Activated T-cell treated with anti-CD3 and anti-CD28 coated beads, Interleukin-2, amount 50 U/mL, for 4 hours (primary cell): Measurements from ENCODE around the gene ASMTL. TPM values are rescaled to one million over a fixed set of nuclear protein-coding genes. Genes with fewer than 3 reads are reported as not detected.
"Not testable (repeated sequence)": the region's sequence is repeated elsewhere in the genome, so short reads cannot be mapped to it uniquely, and the experiment has no call there.

Source experiments
- ATAC-seq, 2 donors: fragments of 200-7000 bp; cut with Tn5 transposase; one replicate each; pipeline ENCODE4 v1.10.0; 2021
- DNase-seq: peaks from one replicate; pipeline ENCODE4 v3.0.0-alpha.2; 2020
- H3K27me3 Mint-ChIP-seq: one replicate; pipeline ENCODE4 v1.8.0; 2021; ENCODE audit warnings: low read depth, mixed read lengths
- H3K36me3 Mint-ChIP-seq: one replicate; pipeline ENCODE4 v1.8.0; 2022; ENCODE audit warnings: mixed read lengths; ENCODE audit not compliant: insufficient read depth
- H3K4me1 Mint-ChIP-seq: one replicate; pipeline ENCODE4 v1.8.0; 2021; ENCODE audit warnings: low read depth, mixed read lengths
- H3K4me3 Mint-ChIP-seq: one replicate; pipeline ENCODE4 v1.8.0; 2021; ENCODE audit warnings: mild to moderate bottlenecking, moderate library complexity, mixed read lengths
- H3K9me3 Mint-ChIP-seq: one replicate; pipeline ENCODE4 v1.8.0; 2021; ENCODE audit warnings: mixed read lengths
- total RNA-seq, 3 donors: library from RNA; stranded (reverse); gene quantifications; one replicate each; pipeline ENCODE4 v1.2.1, GENCODE V29; 2021

The ASMTL gene
- total RNA-seq, 3 donors from 2014 or later, result 33.0 to 53.2 (median 36.9) TPM

DNA sequence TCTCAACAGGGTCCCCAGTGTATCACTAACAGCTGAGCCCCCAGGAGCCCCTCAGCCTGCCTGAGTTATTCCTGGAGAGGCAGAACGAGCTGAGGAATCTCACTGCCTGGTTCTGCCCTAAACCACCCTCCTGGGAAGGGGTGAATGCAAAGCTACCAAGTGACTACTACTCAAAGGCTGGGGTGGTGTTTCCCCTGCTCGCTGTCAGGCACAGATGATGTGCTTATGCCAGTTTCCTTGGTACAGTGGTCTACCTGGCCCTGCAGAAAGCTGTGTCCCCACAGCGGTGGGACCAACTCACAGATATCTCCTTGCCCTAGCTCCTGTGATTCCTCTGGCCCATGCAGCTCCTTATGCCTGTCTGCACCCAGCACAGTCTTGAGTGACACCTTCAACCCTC is 35.4 kb upstream of the ASMTL start:
- Mint-ChIP-seq H3K36me3 (peaks cover 32% of the 10 kb centered on the region), H3K4me3 (no peak overlapping the region), H3K27me3 (no peaks in the 10 kb centered on the region), H3K4me1 (peaks cover 20% of the 10 kb centered on the region), H3K9me3 (no peaks in the 10 kb centered on the region)
- DNase-seq (no peak), ATAC-seq (no peak)

DNA sequence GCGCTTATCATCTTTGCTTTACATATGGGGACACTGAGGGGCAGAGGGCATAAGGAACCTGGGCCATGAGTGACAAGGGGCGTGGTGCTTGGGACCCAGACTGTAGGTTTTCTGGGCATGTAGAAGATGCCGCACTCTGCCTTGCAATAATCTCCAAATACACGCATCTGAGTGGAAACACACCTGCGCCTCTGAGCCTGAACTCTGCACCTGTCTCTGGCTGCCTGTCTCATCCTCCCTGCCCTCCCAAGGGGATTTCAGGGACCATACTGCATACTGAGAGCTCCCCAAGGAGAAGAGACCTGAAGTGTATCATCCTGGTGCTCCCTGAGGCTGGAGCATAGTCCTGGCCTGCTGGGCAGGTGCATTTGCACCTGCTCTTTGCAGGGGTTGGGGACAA is 34.7 kb upstream of the ASMTL start:
- DNase-seq (no peak), ATAC-seq (no peak)
- Mint-ChIP-seq H3K27me3 (no peaks in the 10 kb centered on the region), H3K36me3 (peaks cover 33% of the 10 kb centered on the region), H3K4me1 (peaks cover 22% of the 10 kb centered on the region), H3K9me3 (no peaks in the 10 kb centered on the region), H3K4me3 (no peak overlapping the region)

DNA sequence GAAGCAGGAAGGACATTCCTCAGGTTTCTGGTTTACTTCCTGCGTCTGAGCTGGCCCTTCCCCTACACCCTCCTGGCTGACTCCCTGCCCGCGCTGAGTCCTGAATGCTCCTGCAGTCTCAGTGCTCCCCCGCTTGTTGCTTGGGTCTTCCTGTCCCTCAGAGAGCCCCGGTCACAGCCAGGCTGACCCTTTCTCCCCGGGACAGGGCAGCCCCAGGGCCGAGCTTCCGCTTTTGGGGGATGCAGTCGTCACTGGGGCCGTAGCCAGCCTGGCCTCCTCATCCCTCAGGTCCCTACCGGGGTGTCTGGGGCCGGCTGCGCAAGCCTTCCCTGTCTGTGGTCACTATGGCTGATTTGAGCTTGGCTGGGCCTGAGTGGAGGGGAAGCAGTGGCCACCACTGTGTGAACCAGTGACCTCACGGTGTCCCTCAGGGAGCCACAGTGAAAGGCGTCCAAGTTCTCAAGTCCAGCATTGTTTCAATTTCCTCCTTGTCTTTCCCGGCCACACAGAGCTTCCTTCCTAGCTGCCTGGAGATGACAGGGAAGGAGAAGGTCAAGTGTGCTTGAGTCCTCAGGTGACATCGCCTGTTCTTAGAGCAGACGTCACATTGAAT is 34.1 kb upstream of the ASMTL start:
- no peaks in the 10 kb centered on the region for H3K9me3 Mint-ChIP-seq
- peaks cover 27% of the 10 kb centered on the region for H3K4me1 Mint-ChIP-seq
- no peak overlapping the region for H3K4me3 Mint-ChIP-seq
- DNase-seq (no peak), ATAC-seq (no peak)
- peaks cover 28% of the 10 kb centered on the region for H3K36me3 Mint-ChIP-seq
- H3K27me3 Mint-ChIP-seq, result no peaks in the 10 kb centered on the region

DNA sequence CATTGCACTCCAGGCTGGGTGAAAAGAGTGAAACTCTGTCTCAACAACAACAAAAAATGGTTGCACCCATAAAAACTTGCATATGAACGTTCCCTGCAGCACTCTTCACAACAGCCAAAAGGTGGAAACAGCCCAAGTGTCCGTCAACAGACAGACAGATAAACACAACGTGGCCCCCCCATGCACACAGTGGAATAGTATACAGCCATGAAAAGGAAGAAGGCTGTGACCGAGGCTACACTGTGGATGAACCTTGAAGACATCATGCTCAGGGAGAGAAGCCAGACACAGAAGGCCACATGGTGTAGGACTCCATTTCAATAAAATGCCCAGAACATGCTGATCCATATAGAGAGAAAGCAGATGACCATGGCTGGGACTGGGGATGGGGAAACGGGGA is 33.5 kb upstream of the ASMTL start:
- H3K9me3 Mint-ChIP-seq, result no peaks in the 10 kb centered on the region
- DNase-seq (no peak), ATAC-seq (no peak)
- H3K27me3 Mint-ChIP-seq, result no peaks in the 10 kb centered on the region
- peaks cover 22% of the 10 kb centered on the region for H3K36me3 Mint-ChIP-seq
- peaks cover 34% of the 10 kb centered on the region for H3K4me1 Mint-ChIP-seq
- no peak overlapping the region for H3K4me3 Mint-ChIP-seq

DNA sequence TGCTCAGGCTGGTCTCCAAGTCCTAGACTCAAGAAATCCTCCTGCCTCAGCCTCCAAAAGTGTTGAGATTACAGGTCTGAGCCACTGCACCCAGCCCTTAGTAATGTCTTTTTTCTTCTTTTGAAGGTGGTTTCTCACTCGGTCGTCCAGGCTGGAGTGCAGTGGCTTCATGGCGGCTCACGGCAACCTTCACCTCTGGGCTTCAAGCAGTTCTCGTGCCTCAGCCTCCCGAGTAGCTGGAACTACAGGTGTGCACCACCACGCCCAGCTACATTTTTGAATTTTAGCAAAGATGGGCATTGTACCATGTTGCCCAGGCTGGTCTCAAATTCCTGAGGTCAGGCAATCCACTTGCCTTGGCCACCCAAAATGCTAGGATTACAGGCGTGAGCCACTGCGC is 32.3 kb upstream of the ASMTL start:
- Mint-ChIP-seq H3K27me3 (no peaks in the 10 kb centered on the region), H3K36me3 (peaks cover 26% of the 10 kb centered on the region), H3K4me3 (no peak overlapping the region), H3K9me3 (no peaks in the 10 kb centered on the region), H3K4me1 (peaks cover 43% of the 10 kb centered on the region)
- ATAC-seq, result no peak
- no peak for DNase-seq

DNA sequence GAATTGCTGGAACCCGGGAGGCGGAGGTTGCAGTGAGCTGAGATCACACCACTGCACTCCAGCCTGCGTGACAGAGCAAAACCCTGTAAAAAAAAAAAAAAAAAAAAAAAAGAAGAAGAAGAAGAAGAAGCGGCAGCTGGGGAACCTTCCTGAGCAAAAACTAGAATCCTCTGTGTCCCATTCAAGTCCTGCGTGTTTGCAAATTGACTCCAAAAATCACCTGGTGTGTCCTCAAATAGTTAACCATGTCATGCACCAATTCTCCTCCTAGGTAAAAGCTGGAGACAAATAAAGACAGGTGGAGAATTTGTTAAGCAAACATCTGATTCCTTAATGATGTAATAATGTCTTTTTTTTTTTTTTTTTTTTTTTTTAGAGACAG is 31.9 kb upstream of the ASMTL start:
- Mint-ChIP-seq H3K4me3 (no peak overlapping the region), H3K36me3 (peaks cover 29% of the 10 kb centered on the region), H3K9me3 (peaks cover 3% of the 10 kb centered on the region), H3K4me1 (peaks cover 47% of the 10 kb centered on the region), H3K27me3 (no peaks in the 10 kb centered on the region)
- no peak for DNase-seq
- no peak for ATAC-seq

DNA sequence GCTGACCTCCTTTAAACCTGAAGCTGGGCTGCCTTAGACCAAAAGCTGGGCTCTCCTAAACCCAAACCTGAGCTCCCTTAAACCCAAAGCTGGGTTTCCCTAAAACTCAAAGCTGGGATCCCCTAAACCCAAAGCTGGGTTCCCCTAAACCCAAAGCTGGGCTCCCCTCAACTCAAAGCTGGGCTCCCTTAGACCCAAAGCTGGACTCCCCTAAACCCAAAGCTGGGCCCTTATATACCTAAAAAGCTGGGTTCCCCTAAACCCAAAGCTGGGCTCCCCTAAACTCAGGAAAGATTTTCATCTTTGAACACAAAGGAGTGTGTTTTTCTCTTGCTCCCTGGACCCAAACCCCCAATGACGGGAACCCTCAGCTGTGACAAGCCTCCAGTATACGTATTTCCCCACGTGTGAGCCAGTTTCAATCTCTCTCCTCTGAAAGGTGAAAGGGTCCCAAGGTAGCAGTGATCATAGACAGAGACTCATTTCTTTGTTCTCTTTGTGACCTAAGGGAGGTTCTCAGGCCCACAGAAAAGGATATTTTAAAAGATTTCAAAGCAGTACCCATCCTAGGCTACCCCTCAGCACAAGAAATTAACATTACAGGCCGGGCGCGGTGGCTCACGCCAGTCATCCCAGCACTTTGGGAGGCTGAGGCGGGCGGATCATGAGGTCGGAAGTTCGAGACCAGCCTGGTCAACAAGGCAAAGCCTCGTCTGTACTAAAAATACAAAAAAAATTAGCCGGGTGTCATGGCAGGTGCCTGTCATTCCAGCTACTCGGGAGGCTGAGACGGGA is 31.3 kb upstream of the ASMTL start:
- Mint-ChIP-seq H3K4me1 (peaks cover 53% of the 10 kb centered on the region), H3K27me3 (no peaks in the 10 kb centered on the region), H3K36me3 (peaks cover 31% of the 10 kb centered on the region), H3K4me3 (no peak overlapping the region), H3K9me3 (peaks cover 9% of the 10 kb centered on the region)
- DNase-seq (no peak), ATAC-seq (no peak)

DNA sequence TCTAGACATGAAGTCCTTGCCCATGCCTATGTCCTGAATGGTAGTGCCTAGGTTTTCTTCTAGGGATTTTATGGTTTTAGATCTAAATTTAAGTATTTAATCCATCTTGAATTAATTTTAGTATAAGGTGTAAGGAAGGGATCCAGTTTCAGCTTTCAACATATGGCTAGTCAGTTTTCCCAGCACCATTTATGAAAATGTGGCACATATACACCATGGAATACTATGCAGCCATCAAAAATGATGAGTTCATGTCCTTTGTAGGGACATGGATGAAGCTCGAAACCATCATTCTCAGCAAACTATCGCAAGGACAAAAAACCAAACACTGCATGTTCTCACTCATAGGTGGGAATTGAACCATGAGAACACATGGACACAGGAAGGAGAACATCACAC is 29.8 kb upstream of the ASMTL start:
- H3K4me3 Mint-ChIP-seq, result peak overlapping the region; percentile 87
- H3K4me1 Mint-ChIP-seq, result peaks cover 64% of the 10 kb centered on the region
- not testable (repeated sequence) for H3K9me3 Mint-ChIP-seq, DNase-seq, ATAC-seq, H3K27me3 Mint-ChIP-seq
- peaks cover 36% of the 10 kb centered on the region for H3K36me3 Mint-ChIP-seq

DNA sequence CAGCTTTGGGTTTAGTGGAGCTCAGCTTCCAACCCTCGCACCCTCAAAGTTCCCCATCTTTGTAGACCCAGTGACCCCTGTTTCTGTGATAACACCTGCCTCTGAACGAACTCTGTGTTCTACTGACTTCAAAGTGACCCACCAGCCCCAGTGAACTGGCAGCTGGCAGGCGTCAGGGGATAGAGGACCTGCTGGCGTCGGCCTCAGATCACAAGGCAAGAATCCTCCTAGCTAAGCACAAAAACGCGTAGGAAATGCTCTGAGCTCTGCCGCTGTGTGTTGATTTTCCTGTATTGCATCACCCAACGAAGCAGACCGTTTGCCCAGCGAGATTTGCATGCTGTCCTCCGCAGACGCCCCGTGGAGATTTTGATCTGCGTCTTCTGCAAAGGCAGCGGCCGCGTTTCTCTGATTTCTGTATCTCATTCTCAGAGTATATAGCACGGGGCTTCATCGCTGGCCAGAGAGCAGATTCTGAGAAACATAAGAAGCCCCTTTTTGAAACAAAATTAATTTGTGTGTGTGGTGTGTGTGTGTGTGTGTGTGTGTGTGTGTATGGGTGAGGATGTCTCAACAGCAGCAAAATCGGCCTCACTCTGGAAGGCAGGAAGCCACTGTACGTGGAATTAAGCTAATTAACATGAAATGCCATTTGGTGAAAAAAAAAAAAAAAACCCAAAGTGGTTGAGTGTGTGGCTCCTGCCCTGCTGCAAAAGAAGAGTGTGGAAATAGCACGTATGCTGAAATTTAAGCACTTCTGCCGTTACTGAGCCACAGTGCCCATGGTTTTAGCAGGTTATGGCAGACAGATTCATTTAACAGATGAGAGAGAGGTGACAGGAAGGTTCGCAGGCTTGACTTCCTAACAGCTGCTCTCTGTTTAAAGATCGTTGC is 29.2 kb upstream of the ASMTL start:
- H3K27me3 Mint-ChIP-seq, result no peaks in the 10 kb centered on the region
- H3K4me1 Mint-ChIP-seq, result peaks cover 67% of the 10 kb centered on the region
- DNase-seq, result peak; percentile 68
- peak overlapping the region; percentile 87 for H3K4me3 Mint-ChIP-seq
- peaks cover 35% of the 10 kb centered on the region for H3K36me3 Mint-ChIP-seq
- peaks cover 9% of the 10 kb centered on the region for H3K9me3 Mint-ChIP-seq
- peak; percentile 88 to 93 for ATAC-seq

DNA sequence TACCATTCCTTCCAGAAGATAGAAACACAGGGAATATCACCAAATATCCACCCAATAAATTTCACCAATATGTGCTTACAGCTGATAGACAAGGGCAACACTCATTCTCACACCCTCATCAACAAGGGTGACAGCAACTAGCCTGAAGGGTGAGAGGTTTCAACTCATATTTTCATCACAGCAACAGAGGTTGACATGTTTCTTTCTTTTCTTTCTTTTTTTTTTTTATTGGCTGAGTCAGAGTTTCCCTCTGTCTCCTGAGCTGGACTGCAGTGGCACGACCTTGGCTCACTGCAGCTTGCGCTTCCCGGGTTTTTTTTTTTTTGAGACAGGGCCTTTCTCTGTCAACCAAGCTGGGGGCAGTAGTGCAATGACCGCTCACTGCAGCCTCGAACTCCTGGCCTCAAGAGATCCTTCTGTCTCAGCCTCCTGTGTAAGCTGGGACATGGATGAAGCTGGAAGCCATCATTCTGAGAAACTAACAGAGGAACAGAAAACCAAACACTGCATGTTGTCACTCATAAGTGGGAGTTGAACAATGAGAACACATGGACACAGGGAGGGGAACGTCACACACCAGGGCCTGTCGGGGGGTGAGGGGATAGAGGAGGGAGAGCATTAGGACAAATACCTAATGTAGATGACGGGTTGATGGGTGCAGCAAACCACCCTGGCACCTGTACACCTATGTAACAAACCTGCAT is 27.5 kb upstream of the ASMTL start:
- H3K36me3 Mint-ChIP-seq, result peaks cover 35% of the 10 kb centered on the region
- H3K4me3 Mint-ChIP-seq, result peak overlapping the region; percentile 35
- peaks cover 13% of the 10 kb centered on the region for H3K9me3 Mint-ChIP-seq
- ATAC-seq (no peak), DNase-seq (no peak)
- no peaks in the 10 kb centered on the region for H3K27me3 Mint-ChIP-seq
- peaks cover 77% of the 10 kb centered on the region for H3K4me1 Mint-ChIP-seq

DNA sequence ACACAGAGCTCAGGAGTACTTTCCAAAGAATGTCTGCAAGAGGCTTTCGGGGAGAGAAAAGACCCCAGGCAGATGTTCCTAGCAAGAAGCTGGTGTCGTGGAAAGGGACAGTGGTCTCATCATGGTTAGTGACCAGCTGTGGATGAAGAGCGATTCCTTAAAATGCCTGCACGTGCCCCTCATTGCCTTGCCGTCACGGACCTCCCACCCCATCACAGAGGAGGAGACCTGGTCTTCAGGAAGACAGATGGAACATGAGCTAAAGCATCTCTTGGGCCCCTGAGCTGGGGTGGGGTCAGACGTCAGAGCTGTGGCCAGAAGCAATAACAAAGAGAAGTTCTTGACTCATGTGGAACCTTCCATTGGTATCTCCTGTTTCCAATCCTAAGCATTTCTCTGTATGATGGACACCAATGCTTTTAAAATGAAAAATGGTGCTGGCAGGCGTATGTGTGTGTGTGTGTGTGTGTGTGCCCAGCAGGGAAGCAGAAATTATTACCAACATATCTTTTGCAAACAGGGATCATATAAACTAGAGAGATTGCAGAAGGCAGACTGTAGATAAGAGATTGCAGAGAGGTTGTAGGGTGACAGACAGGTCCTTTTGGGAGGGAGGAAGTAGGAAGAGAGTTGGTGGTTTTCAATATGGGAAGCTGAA is 25.2 kb upstream of the ASMTL start:
- Mint-ChIP-seq H3K27me3 (no peaks in the 10 kb centered on the region), H3K36me3 (peaks cover 37% of the 10 kb centered on the region), H3K4me3 (no peak overlapping the region), H3K4me1 (peaks cover 70% of the 10 kb centered on the region), H3K9me3 (peaks cover 13% of the 10 kb centered on the region)
- DNase-seq, result no peak
- no peak for ATAC-seq

DNA sequence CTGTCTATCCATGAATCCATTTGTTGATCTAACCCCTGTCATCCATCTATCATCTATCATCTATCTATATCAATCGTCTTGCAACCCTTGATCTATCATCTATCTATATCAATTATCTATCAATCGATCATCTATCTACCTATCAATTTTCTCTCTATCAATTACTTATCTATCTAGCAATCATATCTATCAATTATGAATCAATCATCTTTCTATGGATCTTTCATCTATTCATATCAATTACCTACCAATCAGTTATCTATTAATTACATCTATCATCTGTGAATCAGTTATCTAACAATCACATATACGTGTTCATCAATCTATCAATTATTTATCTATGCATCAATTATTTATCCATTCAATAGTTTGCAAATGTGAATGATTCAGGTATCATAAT is 24.5 kb upstream of the ASMTL start:
- ATAC-seq, result no peak
- peaks cover 33% of the 10 kb centered on the region for H3K36me3 Mint-ChIP-seq

DNA sequence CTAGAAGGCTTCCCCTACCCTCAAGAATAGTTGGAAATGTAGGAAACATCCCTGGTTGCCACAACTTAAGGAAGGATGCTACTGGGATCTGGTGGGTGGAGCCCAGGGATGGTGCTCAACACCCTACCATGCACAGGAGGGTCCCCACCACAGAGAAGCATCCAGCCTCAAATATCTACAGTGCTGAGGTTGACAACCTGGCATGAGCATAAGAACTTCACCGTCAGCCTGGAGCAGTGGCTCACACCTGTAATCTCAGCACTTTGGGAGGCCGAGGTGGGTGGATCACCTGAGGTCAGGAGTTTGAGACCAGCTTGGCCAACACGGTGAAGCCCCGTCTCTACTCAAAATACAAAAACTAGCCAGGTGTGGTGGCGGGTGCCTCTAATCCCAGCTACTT is 24.0 kb upstream of the ASMTL start:
- no peak for ATAC-seq
- H3K36me3 Mint-ChIP-seq, result peaks cover 38% of the 10 kb centered on the region
- no peak overlapping the region for H3K4me3 Mint-ChIP-seq

More for the DNA sequence above, 24.5 kb upstream of the ASMTL start:
- H3K4me3 Mint-ChIP-seq, result no peak overlapping the region
- no peak for DNase-seq
- H3K4me1 Mint-ChIP-seq, result peaks cover 69% of the 10 kb centered on the region
- no peaks in the 10 kb centered on the region for H3K27me3 Mint-ChIP-seq
- H3K9me3 Mint-ChIP-seq, result peaks cover 13% of the 10 kb centered on the region

More for the DNA sequence above, 24.0 kb upstream of the ASMTL start:
- H3K4me1 Mint-ChIP-seq, result peaks cover 69% of the 10 kb centered on the region
- H3K27me3 Mint-ChIP-seq, result no peaks in the 10 kb centered on the region
- no peak for DNase-seq
- peaks cover 13% of the 10 kb centered on the region for H3K9me3 Mint-ChIP-seq
